Panc1 (cell line): Measurements from ENCODE around the gene PON1.

ENCODE experiments used
- POLR2AphosphoS5 ChIP-seq: IDR thresholded peaks from 2 replicates; pipeline ENCODE4 v1.6.1; 2012; ENCODE audit warnings: mild to moderate bottlenecking, low read depth, low read length, moderate library complexity
- SIN3A ChIP-seq: IDR thresholded peaks from 2 replicates; pipeline ENCODE4 v1.6.1; 2012; ENCODE audit warnings: low read depth, mild to moderate bottlenecking, low read length, moderate library complexity, borderline replicate concordance; ENCODE audit not compliant: insufficient read depth
- TCF7L2 ChIP-seq: IDR thresholded peaks from 2 replicates; pipeline ENCODE4 v1.6.1; 2011; ENCODE audit warnings: mild to moderate bottlenecking, low read depth, low read length, inconsistent platforms
- TF ChIP-seq, protein P1 (sequence below): fragments of 450-650 bp; IDR thresholded peaks from 2 replicates; pipeline ENCODE4 v1.5.1; 2017; ENCODE audit warnings: mild to moderate bottlenecking

DNA sequence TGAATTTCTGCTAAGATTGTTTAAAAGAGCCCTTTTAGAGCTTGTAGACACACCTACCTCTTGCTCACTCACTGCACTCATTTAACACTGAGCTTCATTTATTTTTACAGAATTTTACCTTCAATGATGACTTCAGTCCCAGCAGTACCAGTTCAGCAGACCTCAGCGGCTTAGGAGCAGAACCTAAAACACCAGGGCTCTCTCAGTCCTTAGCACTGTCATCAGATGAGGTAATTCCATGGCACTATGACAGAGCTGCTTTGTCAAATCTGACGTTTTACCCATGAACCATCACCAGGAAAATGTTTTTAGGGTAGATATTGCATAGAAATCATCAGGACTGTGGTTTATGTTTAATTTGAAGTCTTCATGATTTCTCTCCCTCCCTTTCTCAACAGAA, 38.2 kb downstream of the PON1 start:
- TF ChIP-seq, protein P1, sequence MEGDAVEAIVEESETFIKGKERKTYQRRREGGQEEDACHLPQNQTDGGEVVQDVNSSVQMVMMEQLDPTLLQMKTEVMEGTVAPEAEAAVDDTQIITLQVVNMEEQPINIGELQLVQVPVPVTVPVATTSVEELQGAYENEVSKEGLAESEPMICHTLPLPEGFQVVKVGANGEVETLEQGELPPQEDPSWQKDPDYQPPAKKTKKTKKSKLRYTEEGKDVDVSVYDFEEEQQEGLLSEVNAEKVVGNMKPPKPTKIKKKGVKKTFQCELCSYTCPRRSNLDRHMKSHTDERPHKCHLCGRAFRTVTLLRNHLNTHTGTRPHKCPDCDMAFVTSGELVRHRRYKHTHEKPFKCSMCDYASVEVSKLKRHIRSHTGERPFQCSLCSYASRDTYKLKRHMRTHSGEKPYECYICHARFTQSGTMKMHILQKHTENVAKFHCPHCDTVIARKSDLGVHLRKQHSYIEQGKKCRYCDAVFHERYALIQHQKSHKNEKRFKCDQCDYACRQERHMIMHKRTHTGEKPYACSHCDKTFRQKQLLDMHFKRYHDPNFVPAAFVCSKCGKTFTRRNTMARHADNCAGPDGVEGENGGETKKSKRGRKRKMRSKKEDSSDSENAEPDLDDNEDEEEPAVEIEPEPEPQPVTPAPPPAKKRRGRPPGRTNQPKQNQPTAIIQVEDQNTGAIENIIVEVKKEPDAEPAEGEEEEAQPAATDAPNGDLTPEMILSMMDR = no peak
- TF ChIP-seq POLR2AphosphoS5 (no peak), TCF7L2 (no peak), SIN3A (no peak)
